Loucy (cell line): ENCODE results near the gene ADAM8.

Experiments
- CTCF ChIP-seq: fragments of 200-600 bp; sonication (generic); conservative IDR thresholded peaks from 2 replicates; pipeline ENCODE4 v1.5.1; 2014; ENCODE audit warnings: mild to moderate bottlenecking, antibody characterized with exemption, low read length
- EZH2phosphoT487 ChIP-seq: fragments of 200-600 bp; IDR thresholded peaks from 2 replicates; pipeline ENCODE4 v1.6.1; 2018; ENCODE audit warnings: antibody characterized with exemption, mild to moderate bottlenecking, moderate library complexity, borderline replicate concordance

DNA sequence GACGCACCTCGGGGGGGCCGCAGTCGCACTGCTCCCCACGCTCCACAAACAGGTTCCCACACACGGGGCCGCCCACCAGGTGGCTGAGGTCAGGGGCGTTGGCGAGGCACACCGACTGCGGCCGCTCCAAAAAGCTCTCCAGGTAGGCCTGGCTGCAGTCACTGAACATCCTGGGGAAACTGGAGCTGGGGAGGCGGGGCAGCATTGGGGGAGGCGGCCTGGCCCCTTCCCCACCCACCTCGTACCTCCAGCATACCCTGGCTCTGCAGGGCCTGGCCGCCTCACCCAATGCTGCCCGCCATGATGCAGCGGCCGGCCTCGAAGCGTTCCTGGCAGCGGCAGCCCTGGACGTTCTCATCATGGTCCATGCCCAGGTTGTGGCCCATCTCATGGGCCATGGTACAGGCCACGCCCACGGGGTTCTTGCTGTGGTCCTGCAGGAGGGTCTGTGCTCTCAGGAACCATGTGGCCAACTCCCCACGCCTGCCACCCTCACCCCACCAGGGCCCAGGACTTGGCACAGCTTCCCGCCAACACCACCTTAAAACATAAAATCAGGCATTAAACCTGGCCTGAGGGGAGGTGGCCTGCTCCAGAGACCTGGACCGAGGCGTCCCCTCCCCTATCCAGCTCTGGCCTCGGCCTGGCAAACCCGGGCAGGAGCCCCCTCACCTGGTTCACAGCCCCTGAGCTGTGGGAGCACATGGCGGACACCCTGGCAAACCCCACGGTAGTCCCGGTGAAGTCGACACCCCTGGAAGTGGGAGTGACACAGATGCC lies 5.0 kb downstream of the ADAM8 start:
- TF ChIP-seq CTCF, result no peak
- TF ChIP-seq EZH2phosphoT487, result no peak
